ENCODE results near the gene CST6. TPM values are rescaled to one million over a fixed set of nuclear protein-coding genes. Genes with fewer than 3 reads are reported as not detected.
"Not testable (repeated sequence)": the region's sequence is repeated elsewhere in the genome, so short reads cannot be mapped to it uniquely, and the experiment has no call there.

The CST6 gene
- total and polyA plus RNA-seq, 2 donors (not counting 1 experiment from before 2014, with no cell fraction given): 0.76 to 11.1 TPM

- TF ChIP-seq, protein P1, sequence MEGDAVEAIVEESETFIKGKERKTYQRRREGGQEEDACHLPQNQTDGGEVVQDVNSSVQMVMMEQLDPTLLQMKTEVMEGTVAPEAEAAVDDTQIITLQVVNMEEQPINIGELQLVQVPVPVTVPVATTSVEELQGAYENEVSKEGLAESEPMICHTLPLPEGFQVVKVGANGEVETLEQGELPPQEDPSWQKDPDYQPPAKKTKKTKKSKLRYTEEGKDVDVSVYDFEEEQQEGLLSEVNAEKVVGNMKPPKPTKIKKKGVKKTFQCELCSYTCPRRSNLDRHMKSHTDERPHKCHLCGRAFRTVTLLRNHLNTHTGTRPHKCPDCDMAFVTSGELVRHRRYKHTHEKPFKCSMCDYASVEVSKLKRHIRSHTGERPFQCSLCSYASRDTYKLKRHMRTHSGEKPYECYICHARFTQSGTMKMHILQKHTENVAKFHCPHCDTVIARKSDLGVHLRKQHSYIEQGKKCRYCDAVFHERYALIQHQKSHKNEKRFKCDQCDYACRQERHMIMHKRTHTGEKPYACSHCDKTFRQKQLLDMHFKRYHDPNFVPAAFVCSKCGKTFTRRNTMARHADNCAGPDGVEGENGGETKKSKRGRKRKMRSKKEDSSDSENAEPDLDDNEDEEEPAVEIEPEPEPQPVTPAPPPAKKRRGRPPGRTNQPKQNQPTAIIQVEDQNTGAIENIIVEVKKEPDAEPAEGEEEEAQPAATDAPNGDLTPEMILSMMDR (conservative IDR thresholded peaks at IDR 0.05 in 1 of 2, IDR thresholded peaks at IDR 0.05 in 1 of 2; ENCODE audit: low read depth in 1 of 2, low read length in 2 of 2): no peak
- no peak for TF ChIP-seq EZH2 (IDR thresholded peaks at IDR 0.05; ENCODE audit: low read length, missing control alignments)
Observed at GRCh38 chr11:66008095-66008467, 3.7 kb upstream of the CST6 start.

DNA sequence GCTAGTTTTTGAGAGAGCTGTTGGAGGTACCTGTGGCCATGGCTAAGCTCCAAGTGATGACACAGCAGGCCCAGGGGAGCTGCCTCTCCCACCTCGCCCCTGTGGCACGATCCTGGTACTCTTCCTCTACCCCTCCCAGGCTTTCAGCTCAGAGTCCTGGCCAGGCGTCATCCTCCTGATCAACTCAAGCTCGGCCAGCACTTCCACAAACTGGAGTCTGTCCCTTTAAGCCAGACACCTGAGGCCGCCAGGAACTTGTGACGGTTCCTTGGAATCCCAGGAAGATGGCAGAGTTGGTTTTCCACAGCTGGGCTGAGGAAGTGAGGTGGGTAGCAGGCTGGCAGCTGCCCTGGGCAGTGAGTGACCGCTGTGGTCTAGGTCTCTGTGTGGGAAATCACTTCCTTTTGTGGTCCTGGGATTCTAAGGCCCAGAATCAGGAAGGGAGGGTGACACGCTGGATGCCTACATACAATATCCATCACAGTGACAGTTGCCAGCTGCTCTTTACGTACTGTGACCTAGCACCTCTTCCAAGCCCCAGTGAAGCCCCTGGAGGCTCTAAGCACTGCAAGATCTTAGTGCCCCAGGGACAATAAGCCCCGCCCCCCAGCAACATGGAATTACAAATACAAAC is 3.2 kb upstream of the CST6 start:
- DNase-seq (ENCODE audit: low read depth in 2 of 2): no peak
- Histone ChIP-seq H3K79me2 (ENCODE audit: control insufficient read depth, insufficient read depth, low read length) (peaks cover 5% of the 10 kb centered on the region), H3K9ac (ENCODE audit: insufficient read depth, low read length) (no peak overlapping the region), H3K9me3 (ENCODE audit: control insufficient read depth, insufficient read depth, low read depth, low read length) (no peaks in the 10 kb centered on the region), H2AFZ (ENCODE audit: low read length) (no peak overlapping the region), H3K4me3 (replicated peaks in 1 of 4; ENCODE audit: control extremely low read depth in 1 of 4, insufficient read depth in 1 of 4, low read depth in 3 of 4, low read length in 4 of 4) (no peak overlapping the region), H4K20me1 (ENCODE audit: control insufficient read depth, extremely low read depth, insufficient read depth, low read length) (no peaks in the 10 kb centered on the region), H3K4me2 (ENCODE audit: extremely low read depth, insufficient read depth, low read length) (no peak overlapping the region), H3K4me1 (ENCODE audit: control insufficient read depth, extremely low read depth, insufficient read depth, low read length) (no peaks in the 10 kb centered on the region), H3K27me3 (ENCODE audit: control insufficient read depth, insufficient read depth, low read length) (peaks cover 7% of the 10 kb centered on the region), H3K36me3 (ENCODE audit: control insufficient read depth, insufficient read depth, low read length) (peaks cover 8% of the 10 kb centered on the region), H3K27ac (ENCODE audit: insufficient read depth, low read length) (no peak overlapping the region)
- TF ChIP-seq, protein P1 (conservative IDR thresholded peaks at IDR 0.05 in 1 of 2, IDR thresholded peaks at IDR 0.05 in 1 of 2; ENCODE audit: low read depth in 1 of 2, low read length in 2 of 2): no peak
- TF ChIP-seq EZH2 (IDR thresholded peaks at IDR 0.05; ENCODE audit: low read length, missing control alignments): no peak

More at GRCh38 chr11:66008095-66008467, 3.7 kb upstream of the CST6 start:
- no peaks in the 10 kb centered on the region for H4K20me1 ChIP-seq (ENCODE audit: control insufficient read depth, extremely low read depth, insufficient read depth, low read length)
- no peak overlapping the region for H2AFZ ChIP-seq (ENCODE audit: low read length)
- H3K4me2 ChIP-seq (ENCODE audit: extremely low read depth, insufficient read depth, low read length): no peak overlapping the region
- H3K9ac ChIP-seq (ENCODE audit: insufficient read depth, low read length): no peak overlapping the region
- H3K9me3 ChIP-seq (ENCODE audit: control insufficient read depth, insufficient read depth, low read depth, low read length): no peaks in the 10 kb centered on the region
- no peak overlapping the region for H3K4me3 ChIP-seq (replicated peaks in 1 of 4; ENCODE audit: control extremely low read depth in 1 of 4, insufficient read depth in 1 of 4, low read depth in 3 of 4, low read length in 4 of 4)
- H3K79me2 ChIP-seq (ENCODE audit: control insufficient read depth, insufficient read depth, low read length): peaks cover 10% of the 10 kb centered on the region
- peaks cover 7% of the 10 kb centered on the region for H3K27me3 ChIP-seq (ENCODE audit: control insufficient read depth, insufficient read depth, low read length)
- no peak for DNase-seq (ENCODE audit: low read depth in 2 of 2)
- peaks cover 1% of the 10 kb centered on the region for H3K4me1 ChIP-seq (ENCODE audit: control insufficient read depth, extremely low read depth, insufficient read depth, low read length)
- H3K27ac ChIP-seq (ENCODE audit: insufficient read depth, low read length): no peak overlapping the region
- peaks cover 8% of the 10 kb centered on the region for H3K36me3 ChIP-seq (ENCODE audit: control insufficient read depth, insufficient read depth, low read length)

DNA sequence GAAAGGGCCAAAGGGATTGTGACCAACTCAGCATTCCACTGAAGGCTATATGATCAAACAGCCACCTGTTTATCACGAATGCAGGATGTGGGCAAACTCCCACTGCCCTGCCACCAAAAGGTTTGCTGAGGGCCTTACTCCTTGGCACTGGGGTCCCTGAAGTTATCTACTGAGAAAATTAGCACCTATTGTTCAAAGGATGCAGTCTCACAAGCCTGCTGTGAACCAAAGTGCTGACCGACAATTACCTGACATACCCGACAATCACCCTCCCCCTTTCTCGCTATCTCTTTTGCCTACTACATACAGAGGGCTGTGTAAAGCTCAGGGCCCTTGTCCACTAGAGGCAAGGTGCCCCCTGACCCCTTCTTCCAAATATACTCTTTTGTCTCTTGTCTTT is 1.8 kb upstream of the CST6 start:
- H3K27me3 ChIP-seq (ENCODE audit: control insufficient read depth, insufficient read depth, low read length); H4K20me1 ChIP-seq (ENCODE audit: control insufficient read depth, extremely low read depth, insufficient read depth, low read length); DNase-seq (ENCODE audit: low read depth in 2 of 2); H2AFZ ChIP-seq (ENCODE audit: low read length); H3K79me2 ChIP-seq (ENCODE audit: control insufficient read depth, insufficient read depth, low read length); H3K9ac ChIP-seq (ENCODE audit: insufficient read depth, low read length); H3K4me2 ChIP-seq (ENCODE audit: extremely low read depth, insufficient read depth, low read length); H3K4me3 ChIP-seq (replicated peaks in 1 of 4; ENCODE audit: control extremely low read depth in 1 of 4, insufficient read depth in 1 of 4, low read depth in 3 of 4, low read length in 4 of 4); H3K9me3 ChIP-seq (ENCODE audit: control insufficient read depth, insufficient read depth, low read depth, low read length); H3K4me1 ChIP-seq (ENCODE audit: control insufficient read depth, extremely low read depth, insufficient read depth, low read length); H3K27ac ChIP-seq (ENCODE audit: insufficient read depth, low read length); H3K36me3 ChIP-seq (ENCODE audit: control insufficient read depth, insufficient read depth, low read length): not testable (repeated sequence)
